Nephron (organoid): Measurements from ENCODE around the gene LIG1.

ENCODE experiments used
- H3K27ac Mint-ChIP-seq, 3 experiments: 2 replicates each; pipeline ENCODE4 v1.8.0; 2020; ENCODE audit warnings: mixed read lengths in 3 of 3, mild to moderate bottlenecking in 2 of 3, moderate library complexity in 1 of 3
- H3K27me3 Mint-ChIP-seq: 2 replicates; pipeline ENCODE4 v1.8.0; 2021; ENCODE audit warnings: low read depth, mild to moderate bottlenecking, moderate library complexity, mixed read lengths
- H3K36me3 Mint-ChIP-seq: 2 replicates; pipeline ENCODE4 v1.8.0; 2020; ENCODE audit warnings: low read depth, mixed read lengths
- H3K4me1 Mint-ChIP-seq: 2 replicates; pipeline ENCODE4 v1.8.0; 2020; ENCODE audit warnings: mixed read lengths
- H3K4me3 Mint-ChIP-seq, 3 experiments: 2 replicates each; pipeline ENCODE4 v1.8.0; 2020; ENCODE audit warnings: mild to moderate bottlenecking in 3 of 3, mixed read lengths in 3 of 3, moderate library complexity in 2 of 3
- H3K9me3 Mint-ChIP-seq: 2 replicates; pipeline ENCODE4 v1.8.0; 2020; ENCODE audit warnings: mixed read lengths
- TF ChIP-seq, protein P1 (sequence below), 3 experiments: fragments of 200-600 bp; sonication (generic); IDR thresholded peaks; one replicate each; pipeline ENCODE4 v1.5.0; 2021; ENCODE audit warnings: antibody characterized with exemption in 3 of 3; ENCODE audit not compliant: unreplicated experiment in 3 of 3

LIG1 gene

DNA sequence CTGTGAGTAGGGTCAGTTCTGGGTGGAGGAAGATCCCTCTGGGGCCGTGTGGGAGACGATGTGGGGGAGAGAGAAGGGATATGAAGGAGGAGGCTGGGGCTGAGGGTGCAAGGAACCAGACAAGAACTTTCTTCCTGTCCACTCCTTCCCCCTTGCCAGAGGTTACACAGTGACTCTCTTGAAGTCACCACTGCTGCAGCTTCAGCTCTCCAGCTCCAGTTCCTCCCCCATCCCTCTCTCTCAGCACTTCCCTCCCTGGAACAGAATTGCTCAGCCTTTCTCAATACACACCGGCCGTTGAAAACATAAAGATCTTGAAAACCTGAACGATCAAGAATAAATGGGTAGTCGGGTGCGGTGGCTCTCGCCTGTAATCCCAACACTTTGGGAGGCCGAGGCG, 5.4 kb upstream of the LIG1 start:
- peaks cover 3% of the 10 kb centered on the region for H3K9me3 Mint-ChIP-seq
- no peaks in the 10 kb centered on the region for H3K27me3 Mint-ChIP-seq
- peaks cover 8% of the 10 kb centered on the region for H3K4me1 Mint-ChIP-seq
- peak overlapping the region in 2 of 3 experiments; percentile 6 to 43 for H3K27ac Mint-ChIP-seq
- peaks cover 64% of the 10 kb centered on the region for H3K36me3 Mint-ChIP-seq
- TF ChIP-seq, protein P1, sequence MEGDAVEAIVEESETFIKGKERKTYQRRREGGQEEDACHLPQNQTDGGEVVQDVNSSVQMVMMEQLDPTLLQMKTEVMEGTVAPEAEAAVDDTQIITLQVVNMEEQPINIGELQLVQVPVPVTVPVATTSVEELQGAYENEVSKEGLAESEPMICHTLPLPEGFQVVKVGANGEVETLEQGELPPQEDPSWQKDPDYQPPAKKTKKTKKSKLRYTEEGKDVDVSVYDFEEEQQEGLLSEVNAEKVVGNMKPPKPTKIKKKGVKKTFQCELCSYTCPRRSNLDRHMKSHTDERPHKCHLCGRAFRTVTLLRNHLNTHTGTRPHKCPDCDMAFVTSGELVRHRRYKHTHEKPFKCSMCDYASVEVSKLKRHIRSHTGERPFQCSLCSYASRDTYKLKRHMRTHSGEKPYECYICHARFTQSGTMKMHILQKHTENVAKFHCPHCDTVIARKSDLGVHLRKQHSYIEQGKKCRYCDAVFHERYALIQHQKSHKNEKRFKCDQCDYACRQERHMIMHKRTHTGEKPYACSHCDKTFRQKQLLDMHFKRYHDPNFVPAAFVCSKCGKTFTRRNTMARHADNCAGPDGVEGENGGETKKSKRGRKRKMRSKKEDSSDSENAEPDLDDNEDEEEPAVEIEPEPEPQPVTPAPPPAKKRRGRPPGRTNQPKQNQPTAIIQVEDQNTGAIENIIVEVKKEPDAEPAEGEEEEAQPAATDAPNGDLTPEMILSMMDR (IDR thresholded peaks at IDR 0.05; ENCODE audit: unreplicated experiment in 3 of 3) = no peak
- H3K4me3 Mint-ChIP-seq = peak overlapping the region in 1 of 3 experiments; percentile 29

DNA sequence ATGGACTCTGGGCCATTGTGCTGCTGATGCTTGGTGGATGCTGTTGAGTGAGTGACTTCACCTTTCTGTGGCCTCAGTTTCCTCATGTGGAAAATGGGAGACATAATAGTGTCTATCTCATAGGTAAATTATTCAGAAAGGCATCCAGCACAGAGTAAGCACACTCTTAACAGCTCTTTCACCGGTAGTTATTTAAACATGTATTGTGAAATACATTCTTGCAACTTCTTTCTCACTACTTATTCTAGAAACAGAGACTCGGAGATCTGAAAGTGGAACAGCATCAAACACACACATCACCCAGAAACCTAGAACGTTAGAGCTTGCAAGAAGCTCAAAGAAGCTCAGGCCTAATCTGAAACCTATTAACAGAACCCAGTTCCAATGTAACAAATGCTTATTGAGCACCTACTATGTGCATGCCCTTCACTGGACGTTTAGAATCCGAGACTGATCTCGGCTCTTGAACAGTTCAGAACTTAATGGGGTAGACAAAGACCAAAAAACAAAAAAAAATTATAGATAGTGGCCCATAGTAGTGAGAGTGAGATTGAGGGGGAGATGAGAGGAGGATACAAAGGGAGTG, 4.4 kb upstream of the LIG1 start:
- H3K4me1 Mint-ChIP-seq = peaks cover 8% of the 10 kb centered on the region
- H3K36me3 Mint-ChIP-seq = peaks cover 54% of the 10 kb centered on the region
- peak overlapping the region in 1 of 3 experiments; percentile 43 for H3K27ac Mint-ChIP-seq
- H3K27me3 Mint-ChIP-seq = no peaks in the 10 kb centered on the region
- peak overlapping the region in 1 of 3 experiments; percentile 3 for H3K4me3 Mint-ChIP-seq
- TF ChIP-seq, protein P1 (IDR thresholded peaks at IDR 0.05; ENCODE audit: unreplicated experiment in 3 of 3) = no peak
- no peaks in the 10 kb centered on the region for H3K9me3 Mint-ChIP-seq

DNA sequence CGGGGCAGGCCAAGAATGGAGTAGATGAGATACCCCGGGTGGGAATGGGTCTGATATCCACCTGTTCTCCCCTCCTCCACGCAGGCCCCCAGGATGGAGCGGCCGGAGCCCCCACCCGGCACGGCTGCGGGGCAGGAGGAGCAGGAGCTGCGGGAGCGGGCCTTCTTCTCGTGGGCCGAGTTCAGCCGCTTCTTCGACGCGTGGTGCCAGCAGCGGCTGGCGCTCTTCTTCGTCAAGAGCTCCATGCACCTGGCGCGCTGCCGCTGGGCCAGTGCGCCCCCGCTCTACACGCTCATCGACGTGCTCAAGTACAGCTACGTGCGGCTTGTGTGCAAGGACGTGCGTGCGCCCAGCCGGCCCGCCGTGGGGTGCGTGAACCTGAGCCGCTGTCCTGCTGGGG, 1.6 kb upstream of the LIG1 start:
- Mint-ChIP-seq H3K9me3 (no peaks in the 10 kb centered on the region), H3K4me3 (peak overlapping the region; percentile 89 to 97 (median 90)), H3K27me3 (no peaks in the 10 kb centered on the region), H3K27ac (peak overlapping the region in 1 of 3 experiments; percentile 89), H3K4me1 (peaks cover 11% of the 10 kb centered on the region), H3K36me3 (peaks cover 37% of the 10 kb centered on the region)
- TF ChIP-seq, protein P1 (IDR thresholded peaks at IDR 0.05; ENCODE audit: unreplicated experiment in 3 of 3) = no peak

DNA sequence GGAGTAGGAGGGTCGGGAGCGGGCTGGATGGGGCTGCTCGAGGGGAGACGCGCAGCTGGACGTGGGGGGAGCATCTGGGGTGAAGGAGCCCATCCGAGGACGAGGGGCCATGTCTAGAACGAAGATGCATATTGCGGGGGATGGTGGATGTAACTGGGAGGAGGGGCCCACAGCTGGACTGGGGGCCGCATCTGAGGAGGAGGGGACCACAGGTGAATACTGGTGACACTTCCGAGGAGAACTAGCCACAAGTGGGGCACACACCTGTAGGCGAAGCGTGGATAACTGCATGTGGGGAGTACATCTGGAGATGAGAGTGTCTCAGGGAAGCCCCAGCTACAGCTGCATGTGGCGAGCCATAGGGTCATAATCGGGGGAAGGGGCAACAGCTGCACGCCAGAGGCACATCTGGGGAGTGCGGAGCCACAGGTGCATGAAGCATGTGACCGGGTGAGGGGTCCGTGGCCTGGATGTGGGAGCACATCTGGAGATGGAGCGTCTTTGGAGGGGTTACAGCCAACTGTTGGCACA, 738 bp upstream of the LIG1 start:
- no peaks in the 10 kb centered on the region for H3K9me3 Mint-ChIP-seq
- peak overlapping the region; percentile 89 to 97 (median 90) for H3K4me3 Mint-ChIP-seq
- peaks cover 33% of the 10 kb centered on the region for H3K36me3 Mint-ChIP-seq
- TF ChIP-seq, protein P1 (IDR thresholded peaks at IDR 0.05; ENCODE audit: unreplicated experiment in 3 of 3) = no peak
- H3K27ac Mint-ChIP-seq = peak overlapping the region; percentile 89 to 97 (median 92)
- peaks cover 11% of the 10 kb centered on the region for H3K4me1 Mint-ChIP-seq
- no peaks in the 10 kb centered on the region for H3K27me3 Mint-ChIP-seq

DNA sequence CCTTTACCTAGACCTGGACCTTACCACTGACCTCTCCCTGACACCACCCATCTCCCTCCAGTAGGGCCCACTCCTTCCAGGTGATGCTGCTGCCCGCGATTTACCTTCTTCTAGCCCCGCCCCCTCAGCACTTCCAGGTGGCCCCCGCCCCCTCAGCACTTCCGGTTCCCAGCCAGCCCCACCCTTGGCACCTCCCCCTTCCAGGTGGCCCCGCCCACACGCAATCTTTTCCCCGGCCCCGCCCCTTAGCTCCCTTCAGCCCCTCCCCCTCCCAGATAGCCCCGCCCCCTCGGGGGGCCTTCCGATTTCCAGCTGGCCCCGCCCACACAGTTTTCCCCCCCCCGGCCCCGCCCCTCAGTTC, 586 bp downstream of the LIG1 start:
- peaks cover 23% of the 10 kb centered on the region for H3K36me3 Mint-ChIP-seq

More for the DNA sequence above, 586 bp downstream of the LIG1 start:
- Mint-ChIP-seq H3K4me1 (peaks cover 11% of the 10 kb centered on the region), H3K27me3 (no peaks in the 10 kb centered on the region), H3K9me3 (no peaks in the 10 kb centered on the region), H3K4me3 (peak overlapping the region; percentile 89 to 97 (median 90)), H3K27ac (peak overlapping the region; percentile 89 to 97 (median 92))
- TF ChIP-seq, protein P1 (IDR thresholded peaks at IDR 0.05; ENCODE audit: unreplicated experiment in 3 of 3) = no peak
